ENCODE measurements around the gene CDC42EP1.
A peak's percentile ranks its signal among the peaks of the same experiment; 100 is the strongest.

CDC42EP1 gene

DNA sequence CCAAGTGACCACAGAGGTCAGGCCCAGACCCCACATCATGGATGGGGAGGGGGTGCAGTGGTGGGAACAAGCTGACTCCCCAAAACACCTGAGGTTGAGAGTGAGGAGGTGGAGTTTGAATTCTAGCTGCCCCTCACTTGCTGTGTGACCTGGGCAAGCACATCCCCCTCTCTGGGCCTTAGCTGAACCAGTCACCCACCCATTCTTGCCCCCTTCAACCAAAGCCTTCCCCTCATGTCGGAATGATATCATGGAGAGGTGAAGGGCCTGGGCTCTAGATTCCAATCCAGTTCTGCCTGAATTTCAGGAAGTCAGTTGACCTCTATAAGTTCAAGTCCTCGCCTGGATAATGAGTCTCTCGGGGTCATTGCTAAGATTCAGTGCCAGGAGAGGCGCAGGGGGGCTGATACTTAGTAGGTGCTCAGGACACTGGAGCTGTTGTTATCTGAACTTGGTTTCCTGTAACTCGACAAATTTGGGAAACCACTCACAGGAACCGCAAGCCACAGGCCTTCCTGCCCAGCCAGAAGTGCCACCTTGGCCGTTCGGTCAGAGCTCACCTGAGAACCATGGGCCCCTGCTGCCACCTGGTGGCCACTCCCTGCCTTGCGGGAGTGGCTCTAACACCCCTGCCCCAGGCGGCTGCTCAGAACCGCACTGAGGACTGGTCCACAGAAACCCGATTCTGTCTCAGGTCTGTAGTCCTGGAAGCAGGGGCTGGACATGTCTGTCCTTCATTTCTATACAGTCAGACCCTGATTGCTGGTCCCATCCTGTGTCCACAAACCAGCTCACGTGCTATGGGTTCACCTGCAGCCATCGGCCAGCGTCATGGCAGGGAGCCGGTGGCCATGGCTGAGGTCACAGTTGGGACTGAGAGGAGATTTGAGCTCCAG lies 6.9 kb downstream of the CDC42EP1 start:
- DNase-seq (ENCODE audit: low read depth) = peak; percentile 84
- TF ChIP-seq, protein P1, sequence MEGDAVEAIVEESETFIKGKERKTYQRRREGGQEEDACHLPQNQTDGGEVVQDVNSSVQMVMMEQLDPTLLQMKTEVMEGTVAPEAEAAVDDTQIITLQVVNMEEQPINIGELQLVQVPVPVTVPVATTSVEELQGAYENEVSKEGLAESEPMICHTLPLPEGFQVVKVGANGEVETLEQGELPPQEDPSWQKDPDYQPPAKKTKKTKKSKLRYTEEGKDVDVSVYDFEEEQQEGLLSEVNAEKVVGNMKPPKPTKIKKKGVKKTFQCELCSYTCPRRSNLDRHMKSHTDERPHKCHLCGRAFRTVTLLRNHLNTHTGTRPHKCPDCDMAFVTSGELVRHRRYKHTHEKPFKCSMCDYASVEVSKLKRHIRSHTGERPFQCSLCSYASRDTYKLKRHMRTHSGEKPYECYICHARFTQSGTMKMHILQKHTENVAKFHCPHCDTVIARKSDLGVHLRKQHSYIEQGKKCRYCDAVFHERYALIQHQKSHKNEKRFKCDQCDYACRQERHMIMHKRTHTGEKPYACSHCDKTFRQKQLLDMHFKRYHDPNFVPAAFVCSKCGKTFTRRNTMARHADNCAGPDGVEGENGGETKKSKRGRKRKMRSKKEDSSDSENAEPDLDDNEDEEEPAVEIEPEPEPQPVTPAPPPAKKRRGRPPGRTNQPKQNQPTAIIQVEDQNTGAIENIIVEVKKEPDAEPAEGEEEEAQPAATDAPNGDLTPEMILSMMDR (IDR thresholded peaks at IDR 0.05; ENCODE audit: insufficient read depth, low read depth, low read length, missing control alignments) = peak; percentile 96
- H3K4me3 ChIP-seq (ENCODE audit: low read length) = no peak overlapping the region

GRCh38 chr22:37568012-37568411 lies 7.7 kb downstream of the CDC42EP1 start:
- H3K4me3 ChIP-seq (ENCODE audit: low read length) = no peak overlapping the region
- TF ChIP-seq, protein P1 (IDR thresholded peaks at IDR 0.05; ENCODE audit: insufficient read depth, low read depth, low read length, missing control alignments) = no peak
- DNase-seq (ENCODE audit: low read depth) = no peak

GRCh38 chr22:37568448-37569008 lies 8.2 kb downstream of the CDC42EP1 start:
- no peak for DNase-seq (ENCODE audit: low read depth)
- H3K4me3 ChIP-seq (ENCODE audit: low read length) = no peak overlapping the region
- TF ChIP-seq, protein P1 (IDR thresholded peaks at IDR 0.05; ENCODE audit: insufficient read depth, low read depth, low read length, missing control alignments) = no peak

DNA sequence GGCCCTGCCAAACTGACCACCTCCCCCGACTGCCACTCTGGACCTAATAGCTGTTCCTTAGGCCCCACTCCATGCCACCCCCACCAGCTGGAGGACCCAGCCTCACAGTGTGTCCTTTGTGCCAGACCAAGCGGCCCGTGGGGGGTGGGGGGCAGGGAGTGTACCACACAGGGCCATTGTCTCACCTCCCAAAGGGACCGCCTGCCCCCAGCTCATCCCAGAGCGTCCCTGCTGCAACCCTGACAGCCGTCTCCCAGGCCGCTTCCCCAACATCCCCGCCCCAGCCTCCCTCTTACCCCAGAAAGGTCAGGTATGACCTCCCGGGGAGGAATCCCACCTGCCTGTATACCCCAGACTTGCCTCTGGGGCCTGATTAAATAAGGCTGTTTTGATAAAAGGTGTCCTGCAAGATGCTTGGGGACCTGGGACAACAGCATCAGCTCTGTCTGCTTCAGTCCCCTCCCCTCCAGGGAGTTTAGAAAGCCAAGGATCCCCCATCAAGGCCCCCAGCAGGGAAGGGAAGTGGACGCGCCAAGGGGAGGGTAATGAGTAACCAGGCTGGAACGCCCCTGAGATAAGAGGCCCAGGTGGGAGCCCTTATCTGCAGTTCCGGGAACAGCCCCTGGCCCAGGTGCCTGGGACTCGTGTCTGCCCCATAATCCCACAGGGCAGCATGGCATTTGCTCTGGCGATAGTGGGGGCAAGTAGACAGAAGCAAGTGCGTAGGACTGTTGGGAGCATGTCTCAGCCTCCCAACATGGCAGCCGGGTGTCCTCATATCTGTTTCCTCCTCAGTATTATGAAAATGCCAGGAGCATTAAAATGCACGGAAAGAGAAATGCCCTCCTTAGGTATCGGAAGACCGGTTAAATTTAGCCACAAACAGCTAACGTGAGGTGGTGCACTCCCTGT lies 9.0 kb downstream of the CDC42EP1 start:
- DNase-seq (ENCODE audit: low read depth) = no peak
- TF ChIP-seq, protein P1 (IDR thresholded peaks at IDR 0.05; ENCODE audit: insufficient read depth, low read depth, low read length, missing control alignments) = no peak
- no peak overlapping the region for H3K4me3 ChIP-seq (ENCODE audit: low read length)

- TF ChIP-seq, protein P1 (IDR thresholded peaks at IDR 0.05; ENCODE audit: insufficient read depth, low read depth, low read length, missing control alignments) = no peak
- peak; percentile 41 for DNase-seq (ENCODE audit: low read depth)
- no peak overlapping the region for H3K4me3 ChIP-seq (ENCODE audit: low read length)
Observed at GRCh38 chr22:37569921-37570660, 9.8 kb downstream of the CDC42EP1 start.

DNA sequence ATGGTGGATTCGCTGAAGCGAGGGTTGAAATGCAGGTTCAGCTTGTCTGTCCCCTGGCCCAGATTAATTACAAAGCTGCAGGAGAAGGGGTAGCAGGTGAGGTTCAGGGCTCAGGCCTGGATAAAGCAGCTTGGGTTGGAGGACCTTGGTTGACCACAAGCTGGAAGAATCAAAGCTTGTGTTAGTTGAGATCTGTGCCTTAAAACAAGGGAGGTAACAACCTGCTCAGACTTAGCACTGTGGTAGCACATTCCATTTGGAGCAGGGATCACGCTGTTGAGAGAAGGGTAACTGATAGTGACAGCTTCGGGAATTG lies 10.3 kb downstream of the CDC42EP1 start:
- DNase-seq (ENCODE audit: low read depth) = no peak
- H3K4me3 ChIP-seq (ENCODE audit: low read length) = no peak overlapping the region
- TF ChIP-seq, protein P1 (IDR thresholded peaks at IDR 0.05; ENCODE audit: insufficient read depth, low read depth, low read length, missing control alignments) = no peak

Measured in epithelial cell of esophagus (primary cell).